Measurements from ENCODE around the gene GLYATL3.

Gene GLYATL3

GRCh38 chr6:49527320-49527719 is 27.6 kb downstream of the GLYATL3 start:
- Mint-ChIP-seq H3K4me1 (no peaks in the 10 kb centered on the region), H3K4me3 (no peak overlapping the region), H3K27ac (no peak overlapping the region), H3K9me3 (no peaks in the 10 kb centered on the region), H3K36me3 (ENCODE audit: low read depth) (no peaks in the 10 kb centered on the region), H3K27me3 (ENCODE audit: low read depth, poor library complexity) (no peaks in the 10 kb centered on the region)
- DNase-seq: no peak
- no peak for TF ChIP-seq CTCF (IDR thresholded peaks at IDR 0.05)

GRCh38 chr6:49528571-49528970 is 28.8 kb downstream of the GLYATL3 start:
- Mint-ChIP-seq H3K4me1 (no peaks in the 10 kb centered on the region), H3K27me3 (ENCODE audit: low read depth, poor library complexity) (no peaks in the 10 kb centered on the region), H3K4me3 (no peak overlapping the region), H3K27ac (no peak overlapping the region), H3K36me3 (ENCODE audit: low read depth) (no peaks in the 10 kb centered on the region), H3K9me3 (no peaks in the 10 kb centered on the region)
- no peak for DNase-seq
- TF ChIP-seq CTCF (IDR thresholded peaks at IDR 0.05): no peak

- TF ChIP-seq CTCF (IDR thresholded peaks at IDR 0.05): no peak
- no peak overlapping the region for H3K4me3 Mint-ChIP-seq
- H3K36me3 Mint-ChIP-seq (ENCODE audit: low read depth): no peaks in the 10 kb centered on the region
- no peak for DNase-seq
- H3K4me1 Mint-ChIP-seq: no peaks in the 10 kb centered on the region
- no peak overlapping the region for H3K27ac Mint-ChIP-seq
- peaks cover 3% of the 10 kb centered on the region for H3K27me3 Mint-ChIP-seq (ENCODE audit: low read depth, poor library complexity)
- no peaks in the 10 kb centered on the region for H3K9me3 Mint-ChIP-seq
Observed at GRCh38 chr6:49530141-49530776, 30.5 kb downstream of the GLYATL3 start.

- Mint-ChIP-seq H3K27me3 (ENCODE audit: low read depth, poor library complexity) (peaks cover 3% of the 10 kb centered on the region), H3K36me3 (ENCODE audit: low read depth) (no peaks in the 10 kb centered on the region), H3K9me3 (no peaks in the 10 kb centered on the region), H3K4me1 (no peaks in the 10 kb centered on the region), H3K27ac (no peak overlapping the region), H3K4me3 (peak overlapping the region; percentile 16)
- TF ChIP-seq CTCF (IDR thresholded peaks at IDR 0.05): peak; percentile 76
- DNase-seq: no peak
Observed at GRCh38 chr6:49531774-49532569, 32.2 kb downstream of the GLYATL3 start.

GRCh38 chr6:49535795-49536194 is 36.1 kb downstream of the GLYATL3 start:
- no peak for TF ChIP-seq CTCF (IDR thresholded peaks at IDR 0.05)
- no peaks in the 10 kb centered on the region for H3K9me3 Mint-ChIP-seq
- peaks cover 3% of the 10 kb centered on the region for H3K27me3 Mint-ChIP-seq (ENCODE audit: low read depth, poor library complexity)
- H3K27ac Mint-ChIP-seq: no peak overlapping the region
- H3K4me3 Mint-ChIP-seq: no peak overlapping the region
- no peaks in the 10 kb centered on the region for H3K4me1 Mint-ChIP-seq
- H3K36me3 Mint-ChIP-seq (ENCODE audit: low read depth): no peaks in the 10 kb centered on the region
- DNase-seq: no peak

- TF ChIP-seq CTCF (IDR thresholded peaks at IDR 0.05): no peak
- Mint-ChIP-seq H3K4me1 (no peaks in the 10 kb centered on the region), H3K27ac (no peak overlapping the region), H3K4me3 (no peak overlapping the region), H3K27me3 (ENCODE audit: low read depth, poor library complexity) (peaks cover 3% of the 10 kb centered on the region), H3K36me3 (ENCODE audit: low read depth) (no peaks in the 10 kb centered on the region), H3K9me3 (no peaks in the 10 kb centered on the region)
- no peak for DNase-seq
Observed at GRCh38 chr6:49539102-49539501, 39.4 kb downstream of the GLYATL3 start.

All from nephron progenitor cell (in vitro differentiated cells).